ENCODE data around the gene ITGA11. TPM values are rescaled to one million over a fixed set of nuclear protein-coding genes. Genes with fewer than 3 reads are reported as not detected.

ITGA11 gene
- total RNA-seq, 1 donor from 2014 or later, result 0.22 TPM

GRCh38 chr15:68365770-68366169, 66.2 kb downstream of the ITGA11 start:
- H3K27ac Mint-ChIP-seq (ENCODE audit: unreplicated experiment), result no peak overlapping the region
- H3K9me3 Mint-ChIP-seq (ENCODE audit: unreplicated experiment), result peaks cover 1% of the 10 kb centered on the region
- H3K36me3 Mint-ChIP-seq (ENCODE audit: unreplicated experiment), result no peaks in the 10 kb centered on the region
- H3K4me1 Mint-ChIP-seq (ENCODE audit: low read depth, unreplicated experiment), result peaks cover 7% of the 10 kb centered on the region
- no peak for TF ChIP-seq CTCF (IDR thresholded peaks at IDR 0.05; ENCODE audit: partially characterized antibody, unreplicated experiment)
- DNase-seq, result no peak
- peaks cover 4% of the 10 kb centered on the region for H3K27me3 Mint-ChIP-seq (ENCODE audit: unreplicated experiment)
- H3K4me3 Mint-ChIP-seq (ENCODE audit: unreplicated experiment), result no peak overlapping the region

GRCh38 chr15:68365140-68365745, 66.7 kb downstream of the ITGA11 start:
- Mint-ChIP-seq H3K4me1 (ENCODE audit: low read depth, unreplicated experiment) (peaks cover 7% of the 10 kb centered on the region), H3K9me3 (ENCODE audit: unreplicated experiment) (peaks cover 1% of the 10 kb centered on the region), H3K27me3 (ENCODE audit: unreplicated experiment) (peaks cover 4% of the 10 kb centered on the region), H3K36me3 (ENCODE audit: unreplicated experiment) (no peaks in the 10 kb centered on the region), H3K4me3 (ENCODE audit: unreplicated experiment) (no peak overlapping the region), H3K27ac (ENCODE audit: unreplicated experiment) (no peak overlapping the region)
- no peak for DNase-seq
- TF ChIP-seq CTCF (IDR thresholded peaks at IDR 0.05; ENCODE audit: partially characterized antibody, unreplicated experiment), result no peak

- H3K36me3 Mint-ChIP-seq (ENCODE audit: unreplicated experiment), result no peaks in the 10 kb centered on the region
- TF ChIP-seq CTCF (IDR thresholded peaks at IDR 0.05; ENCODE audit: partially characterized antibody, unreplicated experiment), result no peak
- no peak overlapping the region for H3K27ac Mint-ChIP-seq (ENCODE audit: unreplicated experiment)
- H3K9me3 Mint-ChIP-seq (ENCODE audit: unreplicated experiment), result peaks cover 1% of the 10 kb centered on the region
- peaks cover 7% of the 10 kb centered on the region for H3K4me1 Mint-ChIP-seq (ENCODE audit: low read depth, unreplicated experiment)
- no peak overlapping the region for H3K4me3 Mint-ChIP-seq (ENCODE audit: unreplicated experiment)
- no peak for DNase-seq
- H3K27me3 Mint-ChIP-seq (ENCODE audit: unreplicated experiment), result peaks cover 4% of the 10 kb centered on the region
These were observed 67.3 kb downstream of the ITGA11 start for GRCh38 chr15:68364660-68365035.

GRCh38 chr15:68364028-68364659, 67.8 kb downstream of the ITGA11 start:
- no peak for DNase-seq
- Mint-ChIP-seq H3K4me3 (ENCODE audit: unreplicated experiment) (no peak overlapping the region), H3K27ac (ENCODE audit: unreplicated experiment) (no peak overlapping the region), H3K27me3 (ENCODE audit: unreplicated experiment) (peaks cover 4% of the 10 kb centered on the region), H3K4me1 (ENCODE audit: low read depth, unreplicated experiment) (peaks cover 7% of the 10 kb centered on the region), H3K36me3 (ENCODE audit: unreplicated experiment) (no peaks in the 10 kb centered on the region), H3K9me3 (ENCODE audit: unreplicated experiment) (peaks cover 1% of the 10 kb centered on the region)
- TF ChIP-seq CTCF (IDR thresholded peaks at IDR 0.05; ENCODE audit: partially characterized antibody, unreplicated experiment), result no peak

- Mint-ChIP-seq H3K27me3 (ENCODE audit: unreplicated experiment) (peaks cover 4% of the 10 kb centered on the region), H3K36me3 (ENCODE audit: unreplicated experiment) (no peaks in the 10 kb centered on the region), H3K4me1 (ENCODE audit: low read depth, unreplicated experiment) (peaks cover 7% of the 10 kb centered on the region), H3K4me3 (ENCODE audit: unreplicated experiment) (no peak overlapping the region), H3K9me3 (ENCODE audit: unreplicated experiment) (no peaks in the 10 kb centered on the region), H3K27ac (ENCODE audit: unreplicated experiment) (no peak overlapping the region)
- no peak for TF ChIP-seq CTCF (IDR thresholded peaks at IDR 0.05; ENCODE audit: partially characterized antibody, unreplicated experiment)
- DNase-seq, result no peak
These were observed 68.6 kb downstream of the ITGA11 start for GRCh38 chr15:68363353-68363752.
